A673 (cell line): ENCODE results near the gene SLC66A1. TPM values are rescaled to one million over a fixed set of nuclear protein-coding genes. Genes with fewer than 3 reads are reported as not detected.

Experiments used
- BruUV-seq: library from RNA; stranded (reverse); fragments of 400-500 nt; replicated peaks from 2 replicates; lab custom pipeline; 2021; lab: Mats Ljungman, UMichigan
- CTCF ChIA-PET: fragments of 300-600 bp; sonication (Branson Sonifier 250); formaldehyde crosslinking; loops from one replicate; lab custom pipeline; 2022; ENCODE audit warnings: antibody characterized with exemption; lab: Charles Lee
- POLR2A ChIA-PET: fragments of 300-600 bp; sonication (Branson Sonifier 250); formaldehyde crosslinking; loops from one replicate; lab custom pipeline; 2022; ENCODE audit warnings: antibody characterized with exemption; ENCODE audit not compliant: low non-redundant PET; lab: Charles Lee
- DNase-seq: peaks from one replicate; pipeline ENCODE4 v3.0.0-alpha.2; 2015; ENCODE audit warnings: low spot score
- H3K27ac ChIP-seq: fragments of 200-600 bp; sonication (generic); 2 replicates; pipeline ENCODE4 v1.5.1; 2016; ENCODE audit warnings: mixed run types, low read depth, mild to moderate bottlenecking, mixed read lengths, antibody characterized with exemption, low read length; ENCODE audit not compliant: poor library complexity, severe bottlenecking
- H3K27me3 ChIP-seq: fragments of 200-600 bp; sonication (generic); replicated peaks from 2 replicates; pipeline ENCODE4 v1.6.1; 2017; ENCODE audit warnings: mixed run types, low read depth, mild to moderate bottlenecking, mixed read lengths, antibody characterized with exemption, low read length; ENCODE audit not compliant: insufficient read depth, poor library complexity
- H3K36me3 ChIP-seq: fragments of 200-600 bp; sonication (generic); 2 replicates; pipeline ENCODE4 v1.6.1; 2016; ENCODE audit warnings: mixed run types, mild to moderate bottlenecking, mixed read lengths, antibody characterized with exemption, low read length; ENCODE audit not compliant: insufficient read depth, poor library complexity, severe bottlenecking
- H3K4me1 ChIP-seq: fragments of 200-600 bp; sonication (generic); 2 replicates; pipeline ENCODE4 v1.6.1; 2017; ENCODE audit warnings: mixed run types, mild to moderate bottlenecking, mixed read lengths, antibody characterized with exemption, low read length; ENCODE audit not compliant: insufficient read depth, poor library complexity, severe bottlenecking
- H3K4me3 ChIP-seq: fragments of 200-600 bp; sonication (generic); 2 replicates; pipeline ENCODE4 v1.5.1; 2016; ENCODE audit warnings: low read depth, mixed run types, mild to moderate bottlenecking, mixed read lengths, low read length; ENCODE audit not compliant: poor library complexity, severe bottlenecking
- H3K9me3 ChIP-seq: fragments of 200-600 bp; sonication (generic); 2 replicates; pipeline ENCODE4 v1.6.1; 2016; ENCODE audit warnings: mixed run types, low read depth, mild to moderate bottlenecking, mixed read lengths, antibody characterized with exemption, low read length; ENCODE audit not compliant: poor library complexity, severe bottlenecking
- EZH2 ChIP-seq: fragments of 200-600 bp; sonication (generic); IDR thresholded peaks from 2 replicates; pipeline ENCODE4 v1.6.1; 2017; ENCODE audit warnings: borderline replicate concordance, low read depth, mild to moderate bottlenecking, mixed read lengths, antibody characterized with exemption, low read length; ENCODE audit not compliant: poor library complexity, severe bottlenecking
- intact Hi-C: fragments of 100-400 bp; cut with micrococcal nuclease; formaldehyde crosslinking; loops from one replicate; pipeline ENCODE4 v1.10.0; 2022; ENCODE audit not compliant: unreplicated experiment
- total RNA-seq: library from RNA; stranded (reverse); gene quantifications from 2 replicates; pipeline ENCODE4 v1.2.3, GENCODE V29; 2021
- TF ChIP-seq, protein P1 (sequence below): fragments of 300-800, 200-600 bp; sonication (generic); conservative IDR thresholded peaks from 2 replicates; pipeline ENCODE4 v1.5.1; 2017; ENCODE audit warnings: low read depth, mild to moderate bottlenecking, antibody characterized with exemption, low read length, moderate library complexity, mixed read lengths

Gene SLC66A1
- total RNA-seq, 1 experiment from 2014 or later, result 18.3 TPM

DNA sequence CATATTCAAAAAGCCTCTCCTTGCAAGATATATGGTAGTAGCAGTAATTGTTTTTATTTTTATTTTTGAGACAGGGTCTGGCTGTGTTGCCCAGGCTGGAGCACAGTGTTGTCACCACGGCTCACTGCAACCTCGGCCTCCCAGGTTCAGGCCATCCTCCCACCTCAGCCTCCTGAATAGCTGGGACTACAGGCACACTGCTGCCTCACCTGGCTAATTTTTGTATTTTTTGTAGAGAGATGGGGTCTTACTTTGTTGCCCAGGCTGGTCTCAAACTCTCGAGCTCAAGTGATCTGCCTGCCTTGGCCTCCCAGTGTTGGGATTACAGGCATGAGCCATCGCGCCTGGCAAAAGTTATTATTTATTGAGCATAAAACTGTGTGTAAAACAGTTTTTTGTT is 38.4 kb downstream of the SLC66A1 start:
- BruUV-seq, result no TSS peak
- ChIA-PET POLR2A (interaction anchor here (0.6 kb wide), 1 partner anchor 87 kb away, joined by 4 read pairs; no protein-coding TSS in a partner anchor), CTCF (no interaction called here)
- no peak for DNase-seq
- Histone ChIP-seq H3K4me1 (no peaks in the 10 kb centered on the region), H3K27me3 (no peaks in the 10 kb centered on the region), H3K27ac (no peak overlapping the region), H3K36me3 (peaks cover 8% of the 10 kb centered on the region), H3K4me3 (no peak overlapping the region), H3K9me3 (no peaks in the 10 kb centered on the region)
- intact Hi-C loops, result no loop called here
- TF ChIP-seq, protein P1, sequence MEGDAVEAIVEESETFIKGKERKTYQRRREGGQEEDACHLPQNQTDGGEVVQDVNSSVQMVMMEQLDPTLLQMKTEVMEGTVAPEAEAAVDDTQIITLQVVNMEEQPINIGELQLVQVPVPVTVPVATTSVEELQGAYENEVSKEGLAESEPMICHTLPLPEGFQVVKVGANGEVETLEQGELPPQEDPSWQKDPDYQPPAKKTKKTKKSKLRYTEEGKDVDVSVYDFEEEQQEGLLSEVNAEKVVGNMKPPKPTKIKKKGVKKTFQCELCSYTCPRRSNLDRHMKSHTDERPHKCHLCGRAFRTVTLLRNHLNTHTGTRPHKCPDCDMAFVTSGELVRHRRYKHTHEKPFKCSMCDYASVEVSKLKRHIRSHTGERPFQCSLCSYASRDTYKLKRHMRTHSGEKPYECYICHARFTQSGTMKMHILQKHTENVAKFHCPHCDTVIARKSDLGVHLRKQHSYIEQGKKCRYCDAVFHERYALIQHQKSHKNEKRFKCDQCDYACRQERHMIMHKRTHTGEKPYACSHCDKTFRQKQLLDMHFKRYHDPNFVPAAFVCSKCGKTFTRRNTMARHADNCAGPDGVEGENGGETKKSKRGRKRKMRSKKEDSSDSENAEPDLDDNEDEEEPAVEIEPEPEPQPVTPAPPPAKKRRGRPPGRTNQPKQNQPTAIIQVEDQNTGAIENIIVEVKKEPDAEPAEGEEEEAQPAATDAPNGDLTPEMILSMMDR, result no peak
- TF ChIP-seq EZH2, result no peak

DNA sequence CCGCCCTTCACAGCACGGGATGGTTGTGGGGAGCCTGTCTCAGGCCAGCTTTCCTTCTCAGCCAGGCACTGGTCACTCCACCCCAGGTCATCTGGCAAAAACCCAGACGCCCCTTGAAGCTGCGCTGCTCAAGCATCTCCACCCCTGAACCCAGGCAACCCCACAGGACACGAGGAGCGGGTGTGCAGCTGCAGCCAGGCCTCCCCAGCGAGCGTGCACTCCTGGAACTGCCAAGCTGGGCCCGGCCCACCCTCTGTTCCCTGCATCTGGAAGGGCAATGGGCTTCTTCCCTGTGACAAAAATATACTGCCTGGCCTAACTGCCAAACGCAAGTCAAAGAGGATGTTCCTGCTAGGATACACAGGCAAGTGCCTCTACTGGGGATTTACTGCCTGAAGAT is 39.7 kb downstream of the SLC66A1 start:
- DNase-seq, result no peak
- no peaks in the 10 kb centered on the region for H3K27me3 ChIP-seq
- no peaks in the 10 kb centered on the region for H3K4me1 ChIP-seq
- peaks cover 18% of the 10 kb centered on the region for H3K36me3 ChIP-seq
- no TSS peak for BruUV-seq
- H3K9me3 ChIP-seq, result no peaks in the 10 kb centered on the region
- ChIA-PET POLR2A (no interaction called here), CTCF (no interaction called here)
- no peak overlapping the region for H3K27ac ChIP-seq
- intact Hi-C loops, result no loop called here
- no peak for TF ChIP-seq EZH2
- TF ChIP-seq, protein P1, result no peak
- no peak overlapping the region for H3K4me3 ChIP-seq

DNA sequence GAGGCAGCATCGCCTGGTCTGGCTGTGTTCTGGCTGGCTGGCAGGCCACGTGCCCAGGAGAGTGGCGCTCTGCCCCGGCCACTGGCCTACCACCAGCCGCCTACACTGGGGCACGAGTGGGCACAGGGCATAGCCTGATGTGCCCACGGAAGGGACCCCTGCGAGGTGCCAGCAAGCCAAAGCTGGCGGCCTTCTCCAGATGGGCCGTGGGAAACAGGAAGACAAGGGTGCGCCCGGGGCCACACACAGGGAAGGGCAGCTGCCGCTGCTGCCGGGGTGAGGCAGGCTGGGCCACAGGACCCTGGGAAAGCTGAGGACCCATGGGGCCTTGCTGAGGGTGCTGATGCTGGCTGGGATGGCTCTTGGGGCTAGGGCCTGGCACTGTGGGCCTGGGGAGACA is 40.7 kb downstream of the SLC66A1 start:
- Histone ChIP-seq H3K36me3 (peaks cover 18% of the 10 kb centered on the region), H3K27ac (no peak overlapping the region), H3K4me3 (no peak overlapping the region), H3K9me3 (no peaks in the 10 kb centered on the region), H3K27me3 (no peaks in the 10 kb centered on the region), H3K4me1 (no peaks in the 10 kb centered on the region)
- CTCF ChIA-PET, result no interaction called here
- intact Hi-C loops, result no loop called here
- DNase-seq, result no peak
- no TSS peak for BruUV-seq
- TF ChIP-seq, protein P1, result no peak
- no peak for TF ChIP-seq EZH2
- POLR2A ChIA-PET, result no interaction called here
